HG03571 (cell line): Measurements from ENCODE around the gene TMEM145.
A peak's percentile ranks its signal among the peaks of the same experiment; 100 is the strongest.
"Not testable (repeated sequence)": the region's sequence is repeated elsewhere in the genome, so short reads cannot be mapped to it uniquely, and the experiment has no call there.

Experiments
- ATAC-seq: cut with Tn5 transposase; IDR thresholded peaks from one replicate; pipeline ENCODE4 v1.9.1; 2021; ENCODE audit not compliant: unreplicated experiment

Gene TMEM145

GRCh38 chr19:42313096-42313839 lies at the start of gene TMEM145:
TSS of gene TMEM145 (plus strand) at chr19:42313309. CDS start at chr19:42313377, 68 bp downstream.
- ATAC-seq: no peak

- ATAC-seq: not testable (repeated sequence)
Observed at GRCh38 chr19:42266105-42266504, 47.0 kb upstream of the TMEM145 start.

GRCh38 chr19:42266928-42267603 lies 46.0 kb upstream of the TMEM145 start:
- not testable (repeated sequence) for ATAC-seq

- ATAC-seq: no peak
Observed at GRCh38 chr19:42267644-42268141, 45.4 kb upstream of the TMEM145 start.

- ATAC-seq: peak; percentile 58
Observed at GRCh38 chr19:42268142-42268703, 44.9 kb upstream of the TMEM145 start.

- peak; percentile 69 for ATAC-seq
Observed at GRCh38 chr19:42268704-42269477, 44.2 kb upstream of the TMEM145 start, which contains the start of gene CIC. TSS of gene CIC (plus strand) at chr19:42269252. CDS start at chr19:42271784, 2,532 bp downstream.

- no peak for ATAC-seq
Observed at GRCh38 chr19:42269478-42270345, 43.4 kb upstream of the TMEM145 start.

GRCh38 chr19:42270346-42271044 lies 42.6 kb upstream of the TMEM145 start:
- no peak for ATAC-seq

GRCh38 chr19:42271045-42271419 lies 42.1 kb upstream of the TMEM145 start:
- no peak for ATAC-seq

GRCh38 chr19:42271861-42272534 lies 41.1 kb upstream of the TMEM145 start:
- ATAC-seq: no peak

GRCh38 chr19:42272535-42272897 lies 40.6 kb upstream of the TMEM145 start:
- ATAC-seq: no peak

- ATAC-seq: no peak
Observed at GRCh38 chr19:42272989-42273406, 40.1 kb upstream of the TMEM145 start.

GRCh38 chr19:42273407-42274064 lies 39.6 kb upstream of the TMEM145 start:
- ATAC-seq: no peak

GRCh38 chr19:42274065-42274682 lies 38.9 kb upstream of the TMEM145 start:
- ATAC-seq: no peak

- no peak for ATAC-seq
Observed at GRCh38 chr19:42275103-42275502, 38.0 kb upstream of the TMEM145 start.

- no peak for ATAC-seq
Observed at GRCh38 chr19:42275517-42275916, 37.6 kb upstream of the TMEM145 start.

- ATAC-seq: no peak
Observed at GRCh38 chr19:42276284-42276683, 36.8 kb upstream of the TMEM145 start.

- ATAC-seq: no peak
Observed at GRCh38 chr19:42276821-42277220, 36.3 kb upstream of the TMEM145 start.
